ENCODE measurements around the gene LHPP. TPM values are rescaled to one million over a fixed set of nuclear protein-coding genes. Genes with fewer than 3 reads are reported as not detected.

Gene LHPP
- total and polyA plus RNA-seq, 8 donors = 8.5 to 48.7 (median 17.0) TPM

DNA sequence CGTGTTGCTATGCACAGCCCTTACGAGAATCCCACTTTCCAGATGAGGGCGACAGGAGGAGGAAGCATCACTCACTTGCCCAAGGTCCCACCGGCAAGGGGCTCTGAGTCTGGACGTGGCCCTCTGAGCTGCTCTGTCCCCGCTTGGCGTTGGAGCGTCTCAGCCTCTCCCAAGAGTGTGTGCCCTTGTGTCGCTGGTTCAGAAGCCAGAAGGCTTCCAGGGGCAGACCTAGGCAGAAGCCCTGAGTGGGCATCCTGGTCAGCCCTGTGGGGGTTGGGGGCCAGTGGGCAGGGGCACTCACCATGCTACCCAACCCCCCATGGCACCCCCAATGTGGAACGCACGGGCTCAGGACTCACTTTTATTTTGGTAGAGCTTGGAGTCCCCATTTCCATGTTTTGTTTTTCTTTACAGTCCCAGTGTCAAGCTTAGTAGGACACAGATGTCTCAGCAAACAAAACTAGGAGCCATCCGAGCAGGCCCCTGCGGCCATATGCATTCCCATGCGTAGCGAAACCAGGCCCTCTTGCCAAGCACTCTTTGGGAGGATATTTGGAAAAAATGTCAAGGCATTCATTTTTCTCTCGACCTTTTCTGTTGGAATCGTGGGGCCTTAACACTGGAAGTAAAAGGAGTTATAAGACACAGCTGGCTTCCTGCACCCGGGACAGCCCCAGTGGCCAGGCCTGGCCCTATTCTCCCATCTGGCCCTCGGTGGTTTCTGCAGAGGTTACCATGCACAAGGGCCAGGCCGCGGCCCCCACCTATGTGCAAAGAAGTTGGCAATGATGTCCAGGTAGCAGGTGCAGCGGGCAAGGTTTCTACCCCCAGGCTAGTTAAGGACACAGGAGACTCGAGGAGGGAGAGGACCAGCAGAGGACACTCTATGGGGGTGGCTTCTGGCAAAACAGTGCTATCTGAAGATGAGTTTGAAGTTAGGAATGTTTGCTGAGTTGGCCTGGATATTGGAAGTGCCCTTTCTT, 97.0 kb downstream of the LHPP start:
- no peak overlapping the region for H3K4me3 ChIP-seq
- peaks cover 6 to 30% (median 20%) of the 10 kb centered on the region in 4 donors for H3K4me1 ChIP-seq
- H3K27me3 ChIP-seq = no peaks in the 10 kb centered on the region
- intact Hi-C loops (cut with DNase I; ENCODE audit: low total_unique reads) = no loop called here
- no peaks in the 10 kb centered on the region for H3K36me3 ChIP-seq
- WGBS, 5 donors = 82 to 93% (median 91%) methylated on average over 17 to 23 of the region's 23 CpGs
- no peaks in the 10 kb centered on the region for H3K9me3 ChIP-seq
- DNase-seq = no peak
- peak overlapping the region in 4 of 5 donors; percentile 25 to 86 (median 74) for H3K27ac ChIP-seq
- TF ChIP-seq, protein P1, sequence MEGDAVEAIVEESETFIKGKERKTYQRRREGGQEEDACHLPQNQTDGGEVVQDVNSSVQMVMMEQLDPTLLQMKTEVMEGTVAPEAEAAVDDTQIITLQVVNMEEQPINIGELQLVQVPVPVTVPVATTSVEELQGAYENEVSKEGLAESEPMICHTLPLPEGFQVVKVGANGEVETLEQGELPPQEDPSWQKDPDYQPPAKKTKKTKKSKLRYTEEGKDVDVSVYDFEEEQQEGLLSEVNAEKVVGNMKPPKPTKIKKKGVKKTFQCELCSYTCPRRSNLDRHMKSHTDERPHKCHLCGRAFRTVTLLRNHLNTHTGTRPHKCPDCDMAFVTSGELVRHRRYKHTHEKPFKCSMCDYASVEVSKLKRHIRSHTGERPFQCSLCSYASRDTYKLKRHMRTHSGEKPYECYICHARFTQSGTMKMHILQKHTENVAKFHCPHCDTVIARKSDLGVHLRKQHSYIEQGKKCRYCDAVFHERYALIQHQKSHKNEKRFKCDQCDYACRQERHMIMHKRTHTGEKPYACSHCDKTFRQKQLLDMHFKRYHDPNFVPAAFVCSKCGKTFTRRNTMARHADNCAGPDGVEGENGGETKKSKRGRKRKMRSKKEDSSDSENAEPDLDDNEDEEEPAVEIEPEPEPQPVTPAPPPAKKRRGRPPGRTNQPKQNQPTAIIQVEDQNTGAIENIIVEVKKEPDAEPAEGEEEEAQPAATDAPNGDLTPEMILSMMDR (IDR thresholded peaks at IDR 0.05) = no peak
- TF ChIP-seq POLR2AphosphoS5 (IDR thresholded peaks at IDR 0.05) (no peak), POLR2A (IDR thresholded peaks at IDR 0.05) (no peak), EP300 (IDR thresholded peaks at IDR 0.05) (no peak)

DNA sequence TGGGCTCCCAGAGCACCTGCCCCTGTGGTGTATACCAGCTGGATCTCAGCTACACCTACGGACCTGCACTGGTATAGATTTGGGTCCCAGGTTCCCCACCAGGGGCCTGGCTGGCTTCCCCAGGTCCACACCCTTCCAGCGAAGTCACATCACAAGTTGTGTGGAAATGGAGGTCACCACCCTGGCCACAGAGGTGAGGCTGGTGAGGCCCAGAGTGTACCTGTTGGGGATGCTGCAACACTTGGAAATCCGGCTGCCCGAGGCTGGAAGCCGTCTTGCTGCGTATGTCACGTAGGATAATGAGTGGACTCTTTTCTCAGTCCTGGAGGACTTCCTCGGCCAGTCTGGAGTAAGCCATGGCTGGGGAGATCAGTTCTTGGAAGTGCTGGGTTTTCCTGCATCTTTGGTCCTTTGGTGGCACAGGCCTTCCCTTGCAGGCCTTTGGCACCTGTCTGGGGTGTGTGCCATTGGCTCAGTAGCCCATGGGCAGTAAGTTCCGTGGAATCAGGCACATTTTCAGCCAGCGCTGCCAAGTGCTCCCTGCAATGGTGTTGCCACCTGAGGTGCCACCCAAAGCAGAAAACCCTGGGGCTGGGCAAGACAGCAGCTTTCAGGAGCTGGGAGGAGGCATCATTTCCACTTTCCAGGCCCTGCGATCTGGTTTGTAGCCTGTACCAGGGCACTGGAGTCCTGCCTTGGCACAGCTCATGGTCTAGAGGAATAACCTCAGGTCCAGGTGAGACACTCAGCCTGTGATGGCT, 97.9 kb downstream of the LHPP start:
- H3K4me1 ChIP-seq = peaks cover 6 to 30% (median 20%) of the 10 kb centered on the region in 4 donors
- no peaks in the 10 kb centered on the region for H3K36me3 ChIP-seq
- H3K4me3 ChIP-seq = no peak overlapping the region
- 87 to 97% (median 92%) methylated on average over 9 to 11 of the region's 11 CpGs for WGBS, 5 donors
- DNase-seq = no peak
- peak overlapping the region in 4 of 5 donors; percentile 66 to 86 (median 74) for H3K27ac ChIP-seq
- no peaks in the 10 kb centered on the region for H3K9me3 ChIP-seq
- no peaks in the 10 kb centered on the region for H3K27me3 ChIP-seq
- no peak for TF ChIP-seq POLR2A (IDR thresholded peaks at IDR 0.05)
- no peak for TF ChIP-seq POLR2AphosphoS5 (IDR thresholded peaks at IDR 0.05)
- TF ChIP-seq, protein P1 (IDR thresholded peaks at IDR 0.05) = no peak
- TF ChIP-seq EP300 (IDR thresholded peaks at IDR 0.05) = no peak
- intact Hi-C loops (cut with DNase I; ENCODE audit: low total_unique reads) = no loop called here

DNA sequence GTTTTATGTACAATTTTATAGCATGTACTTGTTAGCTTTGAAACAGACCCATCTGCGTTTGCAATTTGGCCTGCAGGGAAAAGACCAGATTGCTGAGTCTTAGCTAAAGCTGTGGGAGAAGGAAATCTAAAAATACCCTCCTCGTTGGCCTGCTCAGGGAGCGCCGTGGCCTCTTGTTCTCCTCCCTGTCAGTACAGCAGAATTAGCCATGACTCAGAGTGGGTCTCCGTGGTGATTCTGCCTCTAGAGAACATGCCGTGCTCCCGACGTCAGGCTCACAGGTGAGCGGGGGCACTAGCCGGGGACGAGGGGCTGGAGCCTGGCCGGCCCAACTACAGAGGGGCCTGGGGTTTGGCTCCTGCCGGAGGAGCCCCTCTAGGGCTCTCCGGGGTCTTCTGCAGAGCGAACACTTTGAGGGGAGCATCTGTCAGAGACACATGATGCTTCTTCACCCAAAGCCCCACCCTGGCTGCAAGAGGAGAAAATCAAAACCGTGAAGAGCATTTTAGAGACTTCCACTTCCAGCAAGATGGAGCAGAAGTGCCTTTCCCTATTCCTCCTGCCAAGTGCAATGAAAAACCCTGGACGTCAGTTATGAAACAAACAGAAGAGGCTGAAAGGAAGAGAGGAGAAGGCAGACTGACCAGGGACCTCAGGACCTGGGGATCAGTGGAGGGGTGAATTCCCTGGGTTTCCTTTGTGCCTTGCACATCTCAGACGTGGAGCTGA, 98.9 kb downstream of the LHPP start:
- TF ChIP-seq, protein P1 (IDR thresholded peaks at IDR 0.05) = no peak
- TF ChIP-seq EP300 (IDR thresholded peaks at IDR 0.05) = peak; percentile 96
- no peak for TF ChIP-seq POLR2A (IDR thresholded peaks at IDR 0.05)
- peak; percentile 31 to 73 (median 67) for TF ChIP-seq POLR2AphosphoS5 (IDR thresholded peaks at IDR 0.05)
- 46 to 77% (median 71%) methylated on average over 16 to 18 of the region's 18 CpGs for WGBS, 5 donors
- DNase-seq = peak in 1 of 2 donors; percentile 79
- no peak overlapping the region for H3K4me3 ChIP-seq
- no peaks in the 10 kb centered on the region for H3K27me3 ChIP-seq
- no peaks in the 10 kb centered on the region for H3K9me3 ChIP-seq
- H3K4me1 ChIP-seq = peaks cover 11 to 37% (median 22%) of the 10 kb centered on the region in 4 donors
- intact Hi-C loops (cut with DNase I; ENCODE audit: low total_unique reads) = no loop called here
- H3K27ac ChIP-seq = peak overlapping the region in 4 of 5 donors; percentile 52 to 86 (median 74)
- no peaks in the 10 kb centered on the region for H3K36me3 ChIP-seq
